ENCODE data around the gene DNAJA3. TPM values are rescaled to one million over a fixed set of nuclear protein-coding genes. Genes with fewer than 3 reads are reported as not detected.
"Not testable (repeated sequence)": the region's sequence is repeated elsewhere in the genome, so short reads cannot be mapped to it uniquely, and the experiment has no call there.

The DNAJA3 gene
- total RNA-seq, 6 donors from 2014 or later = 31.2 to 61.8 (median 36.6) TPM

DNA sequence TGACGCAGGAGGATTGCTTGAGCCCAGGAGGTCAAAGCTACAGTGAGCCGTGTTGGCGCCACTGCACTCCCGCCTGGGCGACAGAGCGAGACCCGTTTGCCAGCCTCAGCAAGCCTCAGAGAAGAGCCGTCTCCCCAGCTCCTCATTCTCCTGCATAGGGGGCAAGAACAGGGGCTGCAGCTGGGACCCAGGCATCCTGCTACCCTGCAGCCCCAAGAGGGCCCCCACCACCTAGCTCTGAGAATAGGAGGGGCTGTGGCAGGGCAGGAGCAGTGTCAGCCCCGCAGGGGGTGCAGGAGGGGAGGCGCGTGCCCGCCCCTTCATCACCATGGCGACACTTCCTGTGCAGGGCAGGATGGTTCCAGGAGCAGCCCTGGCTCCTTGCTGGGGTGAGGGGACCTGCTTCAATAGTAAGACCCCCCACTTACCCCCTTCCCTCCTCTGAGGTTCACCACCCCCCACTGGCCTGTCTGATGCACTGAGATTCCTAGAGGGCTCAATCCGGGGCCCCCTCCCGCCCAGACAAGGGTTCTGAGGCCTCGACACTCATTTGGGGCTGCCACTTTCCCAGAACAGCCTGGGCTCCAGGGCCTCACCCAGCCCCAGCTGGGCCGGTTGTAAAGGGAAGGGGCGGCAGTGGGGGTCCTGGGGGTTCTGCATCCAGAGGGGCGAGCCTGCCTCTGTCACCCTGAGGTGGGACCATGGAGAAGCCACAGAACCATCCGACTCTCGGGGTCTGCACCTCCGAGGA lies 33.9 kb upstream of the DNAJA3 start:
- ATAC-seq (ENCODE audit: low FRiP score in 2 of 2) (no peak), DNase-seq (no peak)
- peaks cover 11 to 30% (median 25%) of the 10 kb centered on the region in 4 donors for H3K4me1 ChIP-seq
- H3K27ac ChIP-seq = peak overlapping the region in 1 of 4 donors; percentile 50
- no peaks in the 10 kb centered on the region for H3K9me3 ChIP-seq
- 86 to 91% methylated on average over 10 to 17 of the region's 22 CpGs for WGBS, 2 donors
- no peak overlapping the region for H3K4me3 ChIP-seq
- TF ChIP-seq EP300 (IDR thresholded peaks at IDR 0.05) (no peak), POLR2A (IDR thresholded peaks at IDR 0.05) (no peak), POLR2AphosphoS5 (IDR thresholded peaks at IDR 0.05) (no peak)
- TF ChIP-seq, protein P1, sequence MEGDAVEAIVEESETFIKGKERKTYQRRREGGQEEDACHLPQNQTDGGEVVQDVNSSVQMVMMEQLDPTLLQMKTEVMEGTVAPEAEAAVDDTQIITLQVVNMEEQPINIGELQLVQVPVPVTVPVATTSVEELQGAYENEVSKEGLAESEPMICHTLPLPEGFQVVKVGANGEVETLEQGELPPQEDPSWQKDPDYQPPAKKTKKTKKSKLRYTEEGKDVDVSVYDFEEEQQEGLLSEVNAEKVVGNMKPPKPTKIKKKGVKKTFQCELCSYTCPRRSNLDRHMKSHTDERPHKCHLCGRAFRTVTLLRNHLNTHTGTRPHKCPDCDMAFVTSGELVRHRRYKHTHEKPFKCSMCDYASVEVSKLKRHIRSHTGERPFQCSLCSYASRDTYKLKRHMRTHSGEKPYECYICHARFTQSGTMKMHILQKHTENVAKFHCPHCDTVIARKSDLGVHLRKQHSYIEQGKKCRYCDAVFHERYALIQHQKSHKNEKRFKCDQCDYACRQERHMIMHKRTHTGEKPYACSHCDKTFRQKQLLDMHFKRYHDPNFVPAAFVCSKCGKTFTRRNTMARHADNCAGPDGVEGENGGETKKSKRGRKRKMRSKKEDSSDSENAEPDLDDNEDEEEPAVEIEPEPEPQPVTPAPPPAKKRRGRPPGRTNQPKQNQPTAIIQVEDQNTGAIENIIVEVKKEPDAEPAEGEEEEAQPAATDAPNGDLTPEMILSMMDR (IDR thresholded peaks at IDR 0.05) = no peak
- H3K27me3 ChIP-seq = no peaks in the 10 kb centered on the region
- peaks cover 4 to 62% (median 40%) of the 10 kb centered on the region in 4 donors for H3K36me3 ChIP-seq

GRCh38 chr16:4392382-4393239 lies 33.1 kb upstream of the DNAJA3 start:
- 62 to 73% methylated on average over 14 to 27 of the region's 27 CpGs for WGBS, 2 donors
- TF ChIP-seq, protein P1 (IDR thresholded peaks at IDR 0.05) = no peak
- TF ChIP-seq POLR2AphosphoS5 (IDR thresholded peaks at IDR 0.05) (no peak), POLR2A (IDR thresholded peaks at IDR 0.05) (no peak), EP300 (IDR thresholded peaks at IDR 0.05) (no peak)
- DNase-seq (peak in 1 of 2 donors; percentile 77), ATAC-seq (ENCODE audit: low FRiP score in 2 of 2) (peak; percentile 21 to 25)
- Histone ChIP-seq H3K27ac (peak overlapping the region in 3 of 4 donors; percentile 38 to 72 (median 50)), H3K4me1 (peaks cover 10 to 30% (median 21%) of the 10 kb centered on the region in 4 donors), H3K9me3 (no peaks in the 10 kb centered on the region), H3K4me3 (no peak overlapping the region), H3K27me3 (no peaks in the 10 kb centered on the region), H3K36me3 (peaks cover 4 to 60% (median 36%) of the 10 kb centered on the region in 4 donors)

GRCh38 chr16:4393240-4393600 lies 32.4 kb upstream of the DNAJA3 start:
- Histone ChIP-seq H3K27me3 (no peaks in the 10 kb centered on the region), H3K9me3 (no peaks in the 10 kb centered on the region), H3K4me1 (peaks cover 10 to 30% (median 20%) of the 10 kb centered on the region in 4 donors), H3K36me3 (peaks cover 4 to 59% (median 36%) of the 10 kb centered on the region in 4 donors), H3K4me3 (no peak overlapping the region), H3K27ac (peak overlapping the region; percentile 12 to 72 (median 44))
- TF ChIP-seq EP300 (IDR thresholded peaks at IDR 0.05) (no peak), POLR2A (IDR thresholded peaks at IDR 0.05) (no peak), POLR2AphosphoS5 (IDR thresholded peaks at IDR 0.05) (no peak)
- TF ChIP-seq, protein P1 (IDR thresholded peaks at IDR 0.05) = no peak
- ATAC-seq (ENCODE audit: low FRiP score in 2 of 2) (peak in 1 of 2 donors; percentile 58), DNase-seq (peak in 1 of 2 donors; percentile 61)
- 67 to 76% methylated on average over 6 of the region's 6 CpGs for WGBS, 2 donors

- peaks cover 10 to 26% (median 15%) of the 10 kb centered on the region in 4 donors for H3K4me1 ChIP-seq
- not testable (repeated sequence) for H3K9me3 ChIP-seq; H3K4me3 ChIP-seq; DNase-seq; H3K27me3 ChIP-seq; ATAC-seq (ENCODE audit: low FRiP score in 2 of 2)
- H3K27ac ChIP-seq = peak overlapping the region in 2 of 4 donors; percentile 12 to 38
- 90 to 98% methylated on average over 15 of the region's 15 CpGs for WGBS, 2 donors
- H3K36me3 ChIP-seq = peaks cover 4 to 61% (median 36%) of the 10 kb centered on the region in 4 donors
These were observed 31.8 kb upstream of the DNAJA3 start for GRCh38 chr16:4393850-4394249.

Measured in upper lobe of left lung (tissue), 6 donors.